NCI-H2107 (cell line): ENCODE results near the gene CRIM1.

Source experiments
- DNase-seq: peaks from one replicate; lab custom pipeline; 2025; lab: John Stamatoyannopoulos, UW

CRIM1 gene

DNA sequence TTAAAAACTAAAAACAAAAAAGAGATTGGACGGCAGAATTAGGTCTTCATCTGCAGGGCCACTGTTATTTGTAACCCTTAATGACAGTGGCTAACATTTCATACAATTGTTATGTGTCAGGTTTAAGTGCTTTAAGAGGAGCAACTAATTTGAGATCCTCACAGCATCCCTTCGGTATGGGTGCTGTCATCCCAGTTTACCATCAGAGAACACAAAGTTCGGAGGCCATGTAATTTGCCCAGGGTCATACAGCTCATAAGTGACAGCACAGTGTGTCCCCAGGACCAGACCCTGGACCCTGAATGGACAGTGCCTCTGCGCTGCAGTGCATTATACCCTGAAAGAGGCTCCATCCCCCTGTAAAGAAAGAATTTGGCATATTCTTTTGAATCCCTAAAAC is 127.7 kb downstream of the CRIM1 start:
- DNase-seq = no peak

DNA sequence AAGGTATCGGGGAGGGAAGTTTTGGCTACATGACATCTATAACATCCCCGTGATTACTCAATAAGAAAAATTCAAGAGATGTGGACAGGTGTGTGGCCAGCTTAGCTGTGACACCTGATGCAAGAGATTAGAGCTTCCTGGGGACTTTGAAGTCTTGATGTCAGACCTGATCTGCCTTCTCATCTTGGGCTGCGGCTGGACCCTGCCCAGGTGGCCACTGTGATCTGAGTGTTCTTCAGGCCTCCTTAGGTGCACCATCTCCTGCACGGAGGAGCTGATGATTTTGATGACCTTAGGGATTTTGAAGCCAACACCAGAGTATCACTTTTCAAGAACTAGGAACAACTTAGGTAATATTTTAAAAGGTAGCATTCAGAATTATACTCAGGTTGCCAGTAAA is 128.9 kb downstream of the CRIM1 start:
- no peak for DNase-seq

GRCh38 chr2:36485521-36485920 is 129.9 kb downstream of the CRIM1 start:
- DNase-seq = no peak

DNA sequence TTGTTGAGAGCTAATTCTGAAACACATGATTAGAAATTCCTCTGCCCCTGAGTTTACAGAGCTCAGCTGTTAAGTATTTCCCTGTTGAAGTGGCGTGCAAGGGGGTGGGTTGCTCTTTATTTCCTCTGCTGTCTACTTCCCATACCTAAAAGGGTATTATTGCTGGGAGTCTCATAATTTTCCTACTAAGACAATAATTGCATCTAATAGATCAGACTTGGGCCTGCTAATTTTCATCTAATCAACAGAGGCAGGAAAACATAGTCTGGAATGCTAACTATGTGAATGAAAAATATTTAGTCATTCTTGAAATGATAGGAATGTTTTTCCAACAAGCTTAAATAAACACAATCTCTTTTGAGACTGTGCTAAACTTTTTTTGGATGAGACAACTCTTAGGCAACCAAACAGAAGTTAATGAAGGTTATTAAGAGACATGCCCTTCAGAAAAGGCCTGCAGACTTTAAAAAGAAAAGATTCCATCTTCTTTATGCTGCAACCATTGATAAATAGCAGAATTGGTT is 131.0 kb downstream of the CRIM1 start:
- no peak for DNase-seq

DNA sequence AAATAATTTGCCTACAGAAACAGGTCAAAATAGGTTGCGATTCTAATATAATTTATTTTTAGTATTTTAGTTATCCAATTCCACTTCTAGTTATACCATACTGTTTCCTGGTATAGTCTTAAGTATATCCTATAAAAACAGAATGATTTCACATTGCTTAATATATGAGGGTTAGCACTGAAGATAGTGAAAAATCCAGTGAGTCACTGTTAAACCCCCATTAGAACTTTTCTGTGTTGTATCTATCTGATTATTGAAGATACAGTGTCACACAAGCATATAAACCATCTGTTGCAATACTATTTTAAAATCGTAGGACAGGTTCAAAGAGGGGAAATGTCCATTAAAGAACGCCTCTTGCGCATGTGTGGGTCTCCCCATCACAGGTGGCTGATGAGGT is 132.4 kb downstream of the CRIM1 start:
- no peak for DNase-seq

GRCh38 chr2:36489281-36489680 is 133.7 kb downstream of the CRIM1 start:
- DNase-seq = no peak

DNA sequence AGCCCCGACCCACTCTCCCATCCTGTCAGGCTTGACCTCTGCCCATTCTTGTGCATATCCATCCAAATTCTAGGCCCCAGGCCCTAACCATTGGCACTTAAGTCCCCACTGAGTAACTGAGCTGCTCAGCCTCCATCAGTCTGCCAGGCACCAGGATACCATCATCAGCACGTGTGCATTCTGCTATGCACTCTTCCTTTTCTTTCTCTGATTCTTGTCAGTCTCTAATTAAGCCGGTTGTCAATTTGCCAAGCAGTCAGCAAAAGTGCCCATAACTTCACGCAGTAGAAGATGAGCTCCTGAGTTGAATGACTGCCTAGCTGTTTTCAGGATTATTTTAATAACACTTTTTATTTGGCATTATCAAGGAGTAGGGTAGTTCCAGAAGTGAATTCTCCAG is 135.2 kb downstream of the CRIM1 start:
- no peak for DNase-seq

- DNase-seq = no peak
Observed at GRCh38 chr2:36492216-36492945, 136.8 kb downstream of the CRIM1 start.

- DNase-seq = no peak
Observed at GRCh38 chr2:36493306-36493705, 137.7 kb downstream of the CRIM1 start.

- no peak for DNase-seq
Observed at GRCh38 chr2:36497570-36498163, 142.1 kb downstream of the CRIM1 start.

DNA sequence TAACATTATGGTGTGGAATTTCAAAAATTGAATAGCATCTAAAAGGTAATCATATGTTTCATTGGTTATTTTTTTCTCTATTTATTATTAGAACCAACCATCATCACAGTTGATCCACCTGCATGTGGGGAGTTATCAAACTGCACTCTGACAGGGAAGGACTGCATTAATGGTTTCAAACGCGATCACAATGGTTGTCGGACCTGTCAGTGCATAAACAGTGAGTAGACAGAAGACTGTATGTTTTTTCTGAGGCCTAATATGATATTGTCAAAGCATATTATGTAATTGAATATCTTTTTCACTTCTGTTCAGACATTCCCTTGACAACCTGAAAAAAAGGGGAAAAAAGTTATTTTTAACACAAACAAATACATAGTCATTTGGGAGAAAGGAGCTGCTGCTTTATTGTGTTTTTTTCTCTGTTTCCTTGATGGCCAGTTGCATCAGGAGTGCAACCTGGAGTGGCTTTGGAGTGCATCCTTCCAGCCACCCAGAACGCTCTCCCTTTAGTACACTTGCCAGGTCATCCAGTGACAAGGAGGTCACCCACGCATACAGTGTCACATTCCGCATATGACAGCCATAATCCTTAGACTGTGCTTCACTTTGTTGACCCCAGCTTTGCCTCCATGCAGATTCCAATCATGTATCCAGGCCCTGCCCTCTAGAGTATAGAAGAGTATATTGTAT is 143.7 kb downstream of the CRIM1 start:
- DNase-seq = no peak

GRCh38 chr2:36500072-36500471 is 144.5 kb downstream of the CRIM1 start:
- no peak for DNase-seq

- DNase-seq = no peak
Observed at GRCh38 chr2:36502081-36502480, 146.5 kb downstream of the CRIM1 start.

DNA sequence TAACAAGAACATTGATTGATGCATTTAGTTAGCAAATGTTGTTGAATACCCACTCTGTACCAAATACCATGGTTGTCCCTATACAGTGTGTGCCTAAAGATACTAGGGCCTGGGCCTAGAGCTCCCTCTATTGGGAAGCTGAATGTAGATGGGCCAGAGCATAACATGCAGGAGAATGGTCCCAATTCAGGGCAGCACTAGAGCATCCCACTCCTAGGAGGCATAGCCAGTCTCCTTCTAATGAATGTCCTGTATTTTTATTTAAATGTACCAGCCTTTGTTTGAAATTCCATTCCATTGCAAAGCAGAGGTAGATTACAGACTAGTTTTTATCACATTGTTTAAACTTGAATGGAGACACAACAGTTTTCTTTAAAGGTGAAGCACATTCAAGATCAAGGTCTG is 151.8 kb downstream of the CRIM1 start:
- no peak for DNase-seq

- DNase-seq = no peak
Observed at GRCh38 chr2:36509075-36509474, 153.5 kb downstream of the CRIM1 start.

- DNase-seq = no peak
Observed at GRCh38 chr2:36511858-36512603, 156.5 kb downstream of the CRIM1 start.

GRCh38 chr2:36512705-36513104 is 157.1 kb downstream of the CRIM1 start:
- DNase-seq = no peak

DNA sequence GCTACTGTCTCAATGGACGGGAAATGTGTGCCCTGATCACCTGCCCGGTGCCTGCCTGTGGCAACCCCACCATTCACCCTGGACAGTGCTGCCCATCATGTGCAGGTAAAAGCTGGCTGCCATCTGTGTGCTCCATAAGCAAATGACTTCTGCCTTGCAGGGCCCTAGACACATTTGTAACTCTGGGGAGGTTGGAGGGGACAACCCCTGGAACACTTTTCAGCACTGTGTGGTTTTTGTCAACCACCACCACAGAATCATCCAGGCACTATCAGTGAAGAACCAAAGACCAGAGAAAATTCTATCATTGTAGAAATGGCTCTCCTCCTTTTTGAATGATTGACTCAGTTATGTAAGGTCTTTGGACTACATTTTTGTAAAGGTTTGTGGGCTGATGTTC is 158.1 kb downstream of the CRIM1 start:
- no peak for DNase-seq

GRCh38 chr2:36515538-36515937 is 160.0 kb downstream of the CRIM1 start:
- no peak for DNase-seq

- DNase-seq = no peak
Observed at GRCh38 chr2:36516136-36516870, 160.7 kb downstream of the CRIM1 start.

DNA sequence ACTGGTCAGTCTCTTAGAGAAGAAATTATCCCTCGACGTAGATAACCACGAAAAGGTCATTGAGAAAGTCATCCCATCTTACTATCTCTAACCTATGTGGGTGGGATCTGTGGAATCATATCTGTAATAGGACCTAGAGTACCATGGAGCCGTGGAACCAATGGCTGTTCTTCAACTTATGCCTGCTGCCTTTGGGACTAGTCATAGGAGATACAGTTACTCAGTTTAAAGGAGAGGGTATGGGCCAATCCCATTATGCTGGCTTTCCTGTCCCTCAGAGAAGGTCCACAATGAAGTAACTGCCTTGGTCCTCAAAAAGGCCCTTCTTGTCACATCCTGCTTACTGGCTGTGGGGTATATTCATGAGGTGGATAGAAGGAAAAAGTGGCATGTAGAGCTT is 164.9 kb downstream of the CRIM1 start:
- no peak for DNase-seq

DNA sequence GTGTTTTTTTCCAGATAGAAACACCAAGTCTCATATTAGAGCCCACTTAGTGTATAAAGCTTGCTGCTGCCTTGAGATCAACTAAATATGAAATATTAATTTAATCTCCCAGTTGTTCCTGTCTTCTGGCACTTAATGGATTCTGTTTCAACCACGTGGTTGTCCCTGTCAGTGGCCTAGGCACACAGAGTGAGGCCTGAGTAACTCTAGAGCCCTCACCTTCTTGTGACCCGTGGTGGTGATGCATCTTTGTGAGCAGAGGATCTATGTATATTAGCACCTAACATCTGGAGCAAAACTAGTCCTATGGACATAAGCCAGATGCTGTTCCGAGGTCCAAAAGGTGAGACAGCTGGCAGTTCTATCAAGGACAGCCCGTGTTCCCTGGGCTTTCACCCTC is 167.6 kb downstream of the CRIM1 start:
- no peak for DNase-seq
